GM10248 (cell line): Measurements from ENCODE around the gene B4GALT5.
A peak's percentile ranks its signal among the peaks of the same experiment; 100 is the strongest.
"Not testable (repeated sequence)": the region's sequence is repeated elsewhere in the genome, so short reads cannot be mapped to it uniquely, and the experiment has no call there.

ENCODE experiments used
- CTCF ChIA-PET: fragments of 300-600 bp; sonication (Branson Sonifier 250); formaldehyde crosslinking; extraction: SDS; loops from one replicate; lab custom pipeline; 2021; ENCODE audit warnings: antibody characterized with exemption; lab: Yijun Ruan, JAX
- POLR2A ChIA-PET: fragments of 350-650 bp; sonication (Branson Sonifier 250); formaldehyde crosslinking; extraction: SDS; loops from one replicate; lab custom pipeline; 2020; ENCODE audit warnings: antibody characterized with exemption; lab: Yijun Ruan, JAX
- DNase-seq: peaks from one replicate; pipeline ENCODE4 v3.0.0; 2012; ENCODE audit errors: extremely low spot score
- TF ChIP-seq, protein P1 (sequence below): IDR thresholded peaks from 2 replicates; pipeline ENCODE4 v1.5.1; 2012; ENCODE audit warnings: mild to moderate bottlenecking, low read depth; ENCODE audit errors: extremely low read depth, missing control alignments, control extremely low read depth

The B4GALT5 gene, protein sequence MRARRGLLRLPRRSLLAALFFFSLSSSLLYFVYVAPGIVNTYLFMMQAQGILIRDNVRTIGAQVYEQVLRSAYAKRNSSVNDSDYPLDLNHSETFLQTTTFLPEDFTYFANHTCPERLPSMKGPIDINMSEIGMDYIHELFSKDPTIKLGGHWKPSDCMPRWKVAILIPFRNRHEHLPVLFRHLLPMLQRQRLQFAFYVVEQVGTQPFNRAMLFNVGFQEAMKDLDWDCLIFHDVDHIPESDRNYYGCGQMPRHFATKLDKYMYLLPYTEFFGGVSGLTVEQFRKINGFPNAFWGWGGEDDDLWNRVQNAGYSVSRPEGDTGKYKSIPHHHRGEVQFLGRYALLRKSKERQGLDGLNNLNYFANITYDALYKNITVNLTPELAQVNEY

DNA sequence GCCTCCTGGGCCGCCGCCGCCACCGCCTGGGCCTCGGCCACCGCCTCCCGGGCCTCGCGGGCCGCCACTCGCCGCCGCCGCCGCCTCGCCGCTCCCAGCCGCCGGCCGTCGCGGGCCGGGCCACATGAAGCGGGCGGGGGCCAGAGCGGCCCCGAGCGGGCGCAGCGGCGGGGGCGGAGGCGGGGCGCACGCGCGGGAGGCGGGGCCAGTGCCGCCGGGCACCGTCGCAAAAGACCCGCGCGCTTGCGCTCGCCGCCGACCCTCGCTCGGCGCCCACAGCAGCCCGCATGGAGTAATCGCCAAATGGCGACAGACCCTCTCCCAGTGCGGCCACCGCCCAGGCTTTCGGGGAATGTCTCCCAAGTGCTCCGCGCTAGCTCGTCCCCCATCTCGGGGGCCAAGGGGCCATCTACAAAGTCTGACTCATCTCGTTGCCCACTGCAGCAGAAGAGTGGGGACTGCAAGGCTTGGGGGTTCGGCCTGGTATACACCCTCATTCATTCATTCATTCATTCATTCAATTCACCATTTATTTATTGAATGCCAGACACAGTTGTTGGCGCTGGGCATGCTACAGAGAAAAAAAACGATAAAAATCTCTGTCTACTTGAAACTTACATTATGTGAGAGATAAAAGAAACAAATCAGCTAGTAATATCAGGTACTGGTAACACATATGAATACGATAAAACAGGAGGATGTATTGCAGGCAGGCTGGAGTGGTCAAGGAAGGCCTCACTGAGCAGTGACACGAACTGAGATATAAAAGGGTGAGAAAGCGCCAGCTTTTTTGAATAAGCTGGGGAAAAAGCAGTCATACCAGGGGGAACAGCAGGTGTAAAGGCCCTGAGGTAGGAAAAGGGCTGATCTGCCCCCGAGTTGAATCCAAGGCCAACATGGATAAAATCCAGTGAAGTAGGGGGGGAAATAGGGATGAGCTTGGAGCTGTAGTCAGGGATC, at the start of gene B4GALT5:
Gene B4GALT5 (minus strand): TSS at position 126 of the 960 bp plus-strand sequence. CDS start 188 bp downstream, outside the sequence.
- CTCF ChIA-PET, result interaction anchor here (0.6 to 1.9 kb wide), 6 partner anchors 11 to 133 kb away, joined by 3 to 10 read pairs (median 4); no protein-coding TSS in a partner anchor
- POLR2A ChIA-PET, result no interaction called here
- peak; percentile 89 for DNase-seq

DNA sequence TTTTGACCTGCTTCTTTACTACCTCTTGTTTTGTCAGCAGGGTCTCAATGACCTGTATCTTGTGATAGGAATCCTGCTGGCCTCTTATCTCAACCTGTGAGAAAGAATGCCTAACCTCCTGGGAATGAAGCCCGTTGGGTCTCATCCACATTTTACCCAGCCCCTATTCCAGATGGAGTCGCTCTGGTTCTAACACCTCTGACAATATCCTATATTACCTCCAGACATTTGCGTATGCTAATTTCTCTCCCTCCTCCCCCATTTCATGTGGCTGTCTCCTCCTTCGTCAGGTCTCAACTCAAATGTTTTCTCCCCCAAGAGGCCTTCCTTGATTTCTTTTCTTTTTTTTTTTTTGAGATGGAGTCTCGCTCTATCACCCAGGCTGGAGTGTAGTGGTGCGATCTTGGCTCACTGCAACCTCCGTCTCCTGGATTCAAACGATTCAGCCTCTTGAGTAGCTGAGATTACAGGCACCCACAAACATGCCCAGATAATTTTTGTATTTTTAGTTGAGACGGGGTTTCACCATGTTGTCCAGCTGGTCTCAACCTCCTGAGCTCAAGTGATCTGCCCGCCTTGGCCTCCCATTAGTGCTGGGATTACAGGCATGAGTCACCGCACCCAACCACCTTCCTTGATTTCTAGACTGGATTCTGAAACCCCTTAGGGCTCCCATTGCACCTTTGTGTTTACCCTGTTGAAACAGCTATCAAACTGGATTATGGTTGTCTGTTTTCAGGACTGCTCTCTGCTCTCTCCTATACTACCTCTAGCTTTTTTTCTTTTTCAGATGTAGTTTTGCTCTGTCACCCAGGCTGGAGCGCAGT, 49.5 kb upstream of the B4GALT5 start:
- CTCF ChIA-PET, result interaction anchor here (0.7 to 1.9 kb wide), 3 partner anchors 9 to 309 kb away, joined by 3 to 6 read pairs (median 3); no protein-coding TSS in a partner anchor
- no peak for DNase-seq
- TF ChIP-seq, protein P1, sequence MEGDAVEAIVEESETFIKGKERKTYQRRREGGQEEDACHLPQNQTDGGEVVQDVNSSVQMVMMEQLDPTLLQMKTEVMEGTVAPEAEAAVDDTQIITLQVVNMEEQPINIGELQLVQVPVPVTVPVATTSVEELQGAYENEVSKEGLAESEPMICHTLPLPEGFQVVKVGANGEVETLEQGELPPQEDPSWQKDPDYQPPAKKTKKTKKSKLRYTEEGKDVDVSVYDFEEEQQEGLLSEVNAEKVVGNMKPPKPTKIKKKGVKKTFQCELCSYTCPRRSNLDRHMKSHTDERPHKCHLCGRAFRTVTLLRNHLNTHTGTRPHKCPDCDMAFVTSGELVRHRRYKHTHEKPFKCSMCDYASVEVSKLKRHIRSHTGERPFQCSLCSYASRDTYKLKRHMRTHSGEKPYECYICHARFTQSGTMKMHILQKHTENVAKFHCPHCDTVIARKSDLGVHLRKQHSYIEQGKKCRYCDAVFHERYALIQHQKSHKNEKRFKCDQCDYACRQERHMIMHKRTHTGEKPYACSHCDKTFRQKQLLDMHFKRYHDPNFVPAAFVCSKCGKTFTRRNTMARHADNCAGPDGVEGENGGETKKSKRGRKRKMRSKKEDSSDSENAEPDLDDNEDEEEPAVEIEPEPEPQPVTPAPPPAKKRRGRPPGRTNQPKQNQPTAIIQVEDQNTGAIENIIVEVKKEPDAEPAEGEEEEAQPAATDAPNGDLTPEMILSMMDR, result no peak
- POLR2A ChIA-PET, result no interaction called here

More for the DNA sequence above, at the start of gene B4GALT5:
- TF ChIP-seq, protein P1, result no peak

DNA sequence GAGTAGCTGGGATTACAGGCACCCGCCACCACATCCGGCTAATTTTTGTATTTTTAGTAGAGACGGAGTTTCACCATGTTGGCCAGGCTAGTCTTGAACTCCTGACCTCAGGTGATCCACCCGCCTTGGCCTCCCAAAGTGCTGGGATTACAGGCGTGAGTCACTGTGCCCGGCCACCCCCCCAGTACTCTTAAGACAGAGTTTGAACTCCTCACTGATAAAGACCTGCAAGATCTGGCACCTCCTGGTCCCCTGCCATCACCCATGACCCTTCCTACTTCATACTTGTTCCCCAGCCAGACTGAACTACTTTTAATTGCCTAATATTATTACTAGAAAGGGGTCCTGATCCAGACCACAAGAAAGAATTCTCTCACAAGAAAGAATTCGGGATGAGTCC, 48.2 kb upstream of the B4GALT5 start:
- CTCF ChIA-PET, result interaction anchor here (1.9 kb wide), 1 partner anchor 8 kb away, joined by 6 read pairs; no protein-coding TSS in a partner anchor
- DNase-seq, POLR2A ChIA-PET: not testable (repeated sequence)

DNA sequence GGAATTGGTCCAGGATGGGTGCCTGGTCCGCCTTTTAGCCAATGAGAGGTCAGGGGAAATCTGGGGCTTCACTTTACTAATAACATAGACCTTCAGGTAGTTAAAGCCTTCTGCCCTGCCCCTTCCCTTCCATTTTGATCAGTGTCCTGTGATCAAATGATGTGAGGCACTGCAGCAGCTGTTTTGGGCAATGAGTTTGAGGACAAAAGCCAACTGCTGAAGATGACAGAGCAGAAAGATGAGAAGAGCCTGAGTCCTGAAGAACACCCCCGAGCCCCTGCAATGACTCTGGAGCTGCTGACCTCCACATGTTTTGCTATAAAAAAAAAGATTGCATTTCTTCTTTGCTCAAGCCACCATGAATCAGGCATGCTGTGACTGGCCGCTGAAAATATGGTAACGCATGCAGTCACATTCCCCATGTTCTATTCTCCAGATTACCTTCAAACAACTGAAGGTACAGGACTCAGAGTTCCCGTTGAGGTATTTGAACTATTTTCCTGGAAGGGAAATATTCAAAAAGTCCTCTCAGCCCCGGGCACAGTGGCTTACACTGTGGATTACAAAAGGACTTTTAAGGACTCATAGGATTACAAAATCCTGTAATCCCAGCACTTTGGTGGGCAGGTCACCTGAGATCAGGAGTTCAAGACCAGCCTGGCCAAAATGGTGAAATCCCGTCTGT, 45.7 kb upstream of the B4GALT5 start:
- DNase-seq, result no peak
- CTCF ChIA-PET, result interaction anchor here (1.2 to 1.7 kb wide), 2 partner anchors 12 to 19 kb away, joined by 3 to 4 read pairs; no protein-coding TSS in a partner anchor
- TF ChIP-seq, protein P1, result no peak
- POLR2A ChIA-PET, result no interaction called here

DNA sequence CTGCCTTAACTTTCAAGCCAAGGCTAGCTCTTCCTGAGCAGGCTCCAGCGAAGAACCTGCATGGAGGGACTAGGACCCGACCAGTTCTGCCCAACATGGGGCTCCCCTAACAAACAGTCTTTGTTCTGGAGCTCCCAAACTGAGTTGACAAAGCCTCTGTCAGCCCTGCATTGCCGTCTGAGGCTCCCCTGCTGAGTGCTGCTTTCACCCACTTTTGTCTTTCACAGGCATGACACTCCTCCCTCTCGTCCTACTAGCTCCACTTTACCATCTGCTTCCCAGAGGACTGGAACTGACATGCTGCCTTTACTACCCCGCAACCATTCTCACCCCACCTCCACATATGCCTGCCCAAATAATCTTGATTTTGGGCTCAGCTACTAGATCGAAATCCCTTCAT, 45.1 kb upstream of the B4GALT5 start:
- TF ChIP-seq, protein P1, result no peak
- DNase-seq, result no peak
- CTCF ChIA-PET, result interaction anchor here (0.7 to 1.7 kb wide), 4 partner anchors 9 to 19 kb away, joined by 3 to 5 read pairs (median 4); no protein-coding TSS in a partner anchor
- POLR2A ChIA-PET, result no interaction called here

DNA sequence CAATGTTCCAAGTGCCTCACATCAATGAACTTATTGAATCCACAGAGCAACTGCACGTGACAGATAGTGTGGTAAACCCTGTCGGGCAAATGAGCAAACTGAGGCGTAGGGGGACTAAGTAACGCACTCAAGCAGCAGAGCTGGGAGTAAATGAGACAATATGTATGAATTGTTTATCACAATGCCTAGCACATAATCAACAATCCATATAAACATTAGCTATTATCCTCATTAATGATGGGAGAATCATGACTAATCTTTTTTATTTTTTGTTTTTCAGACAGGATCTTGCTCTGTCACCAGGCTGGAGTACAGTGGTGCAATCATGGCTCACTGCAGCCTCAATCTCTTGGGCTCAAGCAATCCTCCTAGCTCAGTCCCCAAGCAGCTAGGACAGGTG, 43.9 kb upstream of the B4GALT5 start:
- POLR2A ChIA-PET, result no interaction called here
- TF ChIP-seq, protein P1, result no peak
- no peak for DNase-seq
- CTCF ChIA-PET, result no interaction called here
